BE2C (cell line): ENCODE measurements around the gene PRSS37.
"Not testable (repeated sequence)": the region's sequence is repeated elsewhere in the genome, so short reads cannot be mapped to it uniquely, and the experiment has no call there.

Experiments
- DNase-seq: peaks from one replicate; pipeline ENCODE4 v3.0.0-alpha.2; 2020
- H3K27me3 ChIP-seq: fragments of 250-450 bp; sonication (Bioruptor Pico); 2 replicates; pipeline ENCODE4 v1.5.1; 2020; ENCODE audit warnings: mild to moderate bottlenecking
- H3K36me3 ChIP-seq: fragments of 250-450 bp; sonication (Bioruptor Pico); 2 replicates; pipeline ENCODE4 v1.5.1; 2020; ENCODE audit warnings: mild to moderate bottlenecking
- H3K4me1 ChIP-seq: fragments of 250-450 bp; sonication (Bioruptor Pico); 2 replicates; pipeline ENCODE4 v1.5.1; 2020
- H3K4me3 ChIP-seq: 2 replicates; pipeline ENCODE4 v1.5.1; 2011; ENCODE audit warnings: low read depth, low read length
- H3K9me3 ChIP-seq: fragments of 250-450 bp; sonication (Bioruptor Pico); 2 replicates; pipeline ENCODE4 v1.5.1; 2020
- TF ChIP-seq, protein P1 (sequence below): IDR thresholded peaks from 2 replicates; pipeline ENCODE4 v1.5.1; 2012; ENCODE audit warnings: mild to moderate bottlenecking, low read depth, low read length

The PRSS37 gene

DNA sequence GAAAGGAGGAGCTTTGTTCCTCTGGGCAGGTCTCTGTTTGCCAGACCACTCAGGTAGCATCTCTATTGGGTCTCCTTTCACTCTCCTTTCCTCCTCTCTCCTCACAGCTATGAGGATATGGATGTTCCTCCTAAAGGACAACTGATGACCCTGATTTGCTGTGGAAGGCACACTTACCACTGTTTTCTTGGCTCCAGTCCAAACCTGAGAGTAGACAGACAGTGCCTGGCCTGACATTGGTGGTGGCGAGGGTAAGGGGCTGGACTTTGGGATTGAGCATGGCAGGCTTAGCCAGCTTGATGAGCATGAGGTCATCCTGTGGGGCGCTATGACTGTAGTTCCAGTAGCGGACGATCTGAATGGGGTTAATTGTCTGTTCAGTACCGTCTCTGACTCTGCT is 3.6 kb downstream of the PRSS37 start:
- Histone ChIP-seq H3K36me3 (no peaks in the 10 kb centered on the region), H3K4me1 (no peaks in the 10 kb centered on the region), H3K9me3 (no peaks in the 10 kb centered on the region), H3K4me3 (no peak overlapping the region), H3K27me3 (no peaks in the 10 kb centered on the region)
- peak; percentile 25 for DNase-seq
- TF ChIP-seq, protein P1, sequence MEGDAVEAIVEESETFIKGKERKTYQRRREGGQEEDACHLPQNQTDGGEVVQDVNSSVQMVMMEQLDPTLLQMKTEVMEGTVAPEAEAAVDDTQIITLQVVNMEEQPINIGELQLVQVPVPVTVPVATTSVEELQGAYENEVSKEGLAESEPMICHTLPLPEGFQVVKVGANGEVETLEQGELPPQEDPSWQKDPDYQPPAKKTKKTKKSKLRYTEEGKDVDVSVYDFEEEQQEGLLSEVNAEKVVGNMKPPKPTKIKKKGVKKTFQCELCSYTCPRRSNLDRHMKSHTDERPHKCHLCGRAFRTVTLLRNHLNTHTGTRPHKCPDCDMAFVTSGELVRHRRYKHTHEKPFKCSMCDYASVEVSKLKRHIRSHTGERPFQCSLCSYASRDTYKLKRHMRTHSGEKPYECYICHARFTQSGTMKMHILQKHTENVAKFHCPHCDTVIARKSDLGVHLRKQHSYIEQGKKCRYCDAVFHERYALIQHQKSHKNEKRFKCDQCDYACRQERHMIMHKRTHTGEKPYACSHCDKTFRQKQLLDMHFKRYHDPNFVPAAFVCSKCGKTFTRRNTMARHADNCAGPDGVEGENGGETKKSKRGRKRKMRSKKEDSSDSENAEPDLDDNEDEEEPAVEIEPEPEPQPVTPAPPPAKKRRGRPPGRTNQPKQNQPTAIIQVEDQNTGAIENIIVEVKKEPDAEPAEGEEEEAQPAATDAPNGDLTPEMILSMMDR, result no peak

DNA sequence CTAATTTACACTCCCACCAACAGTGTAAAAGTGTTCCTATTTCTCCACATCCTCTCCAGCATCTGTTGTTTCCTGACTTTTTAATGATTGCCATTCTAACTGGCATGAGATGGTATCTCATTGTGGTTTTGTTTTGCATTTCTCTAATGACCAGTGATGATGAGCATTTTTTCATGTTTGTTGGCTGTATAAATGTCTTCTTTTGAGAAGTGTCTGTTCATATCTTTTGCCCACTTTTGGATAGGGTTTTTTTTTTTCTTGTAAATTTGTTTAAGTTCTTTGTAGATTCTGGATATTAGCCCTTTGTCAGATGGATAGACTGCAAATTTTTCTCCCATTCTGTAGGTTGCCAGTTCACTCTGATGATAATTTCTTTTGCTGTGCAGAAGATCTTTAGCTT is 18.9 kb downstream of the PRSS37 start:
- not testable (repeated sequence) for H3K9me3 ChIP-seq, DNase-seq, H3K4me3 ChIP-seq, H3K27me3 ChIP-seq, H3K36me3 ChIP-seq, H3K4me1 ChIP-seq

GRCh38 chr7:141820067-141820466 is 21.2 kb downstream of the PRSS37 start:
- no peak for DNase-seq
- Histone ChIP-seq H3K27me3 (no peaks in the 10 kb centered on the region), H3K9me3 (no peaks in the 10 kb centered on the region), H3K4me3 (no peak overlapping the region), H3K4me1 (no peaks in the 10 kb centered on the region), H3K36me3 (no peaks in the 10 kb centered on the region)
- TF ChIP-seq, protein P1, result no peak

DNA sequence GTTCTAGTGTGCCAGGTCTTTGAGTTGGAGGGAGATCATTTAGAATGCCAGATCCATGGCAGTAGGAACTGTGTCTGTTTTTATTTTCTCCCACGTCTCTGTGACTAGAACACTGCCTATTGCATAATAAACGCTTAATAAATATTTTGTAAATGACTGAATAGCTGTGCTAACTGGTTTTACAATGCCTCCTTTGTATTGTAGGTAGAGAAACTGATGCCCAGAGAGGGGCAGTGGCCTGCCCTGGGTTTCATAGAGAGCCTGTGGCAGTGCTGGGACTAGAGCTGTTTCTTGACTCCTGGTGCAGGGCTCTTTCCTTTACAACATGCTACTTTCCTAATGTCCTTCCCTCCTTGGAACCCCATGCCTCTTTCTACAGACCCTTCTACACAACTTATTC is 48.8 kb downstream of the PRSS37 start:
- no peaks in the 10 kb centered on the region for H3K9me3 ChIP-seq
- no peak overlapping the region for H3K4me3 ChIP-seq
- H3K4me1 ChIP-seq, result 0 out of 2 replicates have a peak, but pooled peaks cover 6% of the 10 kb centered on the region
- TF ChIP-seq, protein P1, result no peak
- DNase-seq, result no peak
- H3K27me3 ChIP-seq, result no peaks in the 10 kb centered on the region
- no peaks in the 10 kb centered on the region for H3K36me3 ChIP-seq

GRCh38 chr7:141789917-141790316 is 51.4 kb downstream of the PRSS37 start, which contains the start of gene TAS2R5:
Gene TAS2R5, plus strand, starts transcription at chr7:141790217. Its CDS starts 145 bp downstream, at chr7:141790362.
- DNase-seq, result no peak
- no peaks in the 10 kb centered on the region for H3K36me3 ChIP-seq
- 0 out of 2 replicates have a peak, but pooled peaks cover 6% of the 10 kb centered on the region for H3K4me1 ChIP-seq
- H3K27me3 ChIP-seq, result no peaks in the 10 kb centered on the region
- TF ChIP-seq, protein P1, result no peak
- H3K4me3 ChIP-seq, result no peak within 1 kb of the TSS
- no peaks in the 10 kb centered on the region for H3K9me3 ChIP-seq

GRCh38 chr7:141788296-141788695 is 53.0 kb downstream of the PRSS37 start:
- Histone ChIP-seq H3K9me3 (no peaks in the 10 kb centered on the region), H3K27me3 (no peaks in the 10 kb centered on the region), H3K36me3 (no peaks in the 10 kb centered on the region), H3K4me1 (0 out of 2 replicates have a peak, but pooled peaks cover 6% of the 10 kb centered on the region), H3K4me3 (no peak overlapping the region)
- no peak for DNase-seq
- TF ChIP-seq, protein P1, result no peak
